ENCODE data around the gene ANTXR1.

Gene ANTXR1

DNA sequence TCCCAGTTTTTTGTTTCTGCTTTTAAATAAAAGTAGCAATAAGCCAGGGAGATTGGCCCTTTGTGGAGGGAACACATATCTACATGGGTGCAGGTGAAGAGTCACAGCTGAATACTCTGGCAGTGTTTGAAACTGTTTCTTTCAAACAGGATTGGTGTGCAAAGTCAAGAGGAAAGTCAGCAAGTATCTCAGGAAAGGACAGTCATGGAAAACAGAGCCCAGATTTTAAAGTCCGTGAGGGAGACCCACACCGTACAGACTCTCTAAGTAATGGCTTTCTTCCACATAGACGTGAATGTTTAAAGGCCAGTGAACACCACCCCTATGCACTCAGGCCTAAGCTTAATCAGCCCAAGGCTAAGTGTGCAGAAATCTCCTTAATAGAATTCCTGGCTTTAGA is 278.7 kb downstream of the ANTXR1 start:
- no peak for TF ChIP-seq CTCF (conservative IDR thresholded peaks at IDR 0.05; ENCODE audit: low read depth, low read length)
- DNase-seq (ENCODE audit: low read depth), result no peak
- H3K4me3 ChIP-seq (ENCODE audit: low read length), result no peak overlapping the region

DNA sequence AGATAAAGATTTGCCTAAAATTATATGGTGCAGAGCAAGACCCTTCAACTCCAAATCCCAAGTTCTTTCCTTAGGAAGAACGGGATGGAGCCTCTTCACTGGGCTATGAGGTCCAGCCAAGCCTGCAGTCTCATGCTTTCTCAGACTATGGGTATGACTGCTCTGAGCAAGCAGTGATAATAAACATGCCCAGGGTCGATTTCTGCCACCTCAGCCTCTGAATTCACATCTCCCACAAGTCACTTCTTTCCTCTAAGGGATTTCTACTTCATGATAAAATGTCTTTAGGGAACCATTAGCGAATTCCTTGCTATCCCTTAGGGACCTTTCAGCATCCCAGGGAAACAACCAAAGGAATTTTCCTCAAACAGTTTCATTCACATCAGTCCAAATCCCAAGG is 279.3 kb downstream of the ANTXR1 start:
- no peak for DNase-seq (ENCODE audit: low read depth)
- no peak for TF ChIP-seq CTCF (conservative IDR thresholded peaks at IDR 0.05; ENCODE audit: low read depth, low read length)
- no peak overlapping the region for H3K4me3 ChIP-seq (ENCODE audit: low read length)

GRCh38 chr2:69296421-69296820 is 283.4 kb downstream of the ANTXR1 start:
- TF ChIP-seq CTCF (conservative IDR thresholded peaks at IDR 0.05; ENCODE audit: low read depth, low read length), result no peak
- no peak for DNase-seq (ENCODE audit: low read depth)
- no peak overlapping the region for H3K4me3 ChIP-seq (ENCODE audit: low read length)

- DNase-seq (ENCODE audit: low read depth), result no peak
- TF ChIP-seq CTCF (conservative IDR thresholded peaks at IDR 0.05; ENCODE audit: low read depth, low read length), result no peak
- H3K4me3 ChIP-seq (ENCODE audit: low read length), result no peak overlapping the region
Observed at GRCh38 chr2:69297216-69297615, 284.2 kb downstream of the ANTXR1 start.

DNA sequence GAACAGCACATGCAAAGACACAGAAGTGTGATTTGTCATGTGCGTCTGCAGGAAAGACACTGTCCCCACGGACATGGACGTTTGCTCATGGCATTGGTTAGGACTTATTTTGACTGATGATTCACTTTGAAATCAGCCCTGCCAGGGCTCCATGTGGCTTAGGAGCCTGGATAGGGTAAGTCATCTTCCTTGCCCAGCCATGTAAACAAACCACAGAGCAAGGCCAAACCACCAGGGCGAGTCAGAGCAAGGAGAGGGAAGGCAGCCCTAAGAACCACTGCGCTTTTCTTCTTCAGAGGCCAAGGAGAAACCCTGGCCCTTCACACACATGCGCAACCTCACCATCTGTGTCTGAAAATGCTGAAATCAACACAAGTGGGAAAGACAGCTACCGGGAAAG is 285.3 kb downstream of the ANTXR1 start:
- no peak for TF ChIP-seq CTCF (conservative IDR thresholded peaks at IDR 0.05; ENCODE audit: low read depth, low read length)
- H3K4me3 ChIP-seq (ENCODE audit: low read length), result no peak overlapping the region
- no peak for DNase-seq (ENCODE audit: low read depth)

DNA sequence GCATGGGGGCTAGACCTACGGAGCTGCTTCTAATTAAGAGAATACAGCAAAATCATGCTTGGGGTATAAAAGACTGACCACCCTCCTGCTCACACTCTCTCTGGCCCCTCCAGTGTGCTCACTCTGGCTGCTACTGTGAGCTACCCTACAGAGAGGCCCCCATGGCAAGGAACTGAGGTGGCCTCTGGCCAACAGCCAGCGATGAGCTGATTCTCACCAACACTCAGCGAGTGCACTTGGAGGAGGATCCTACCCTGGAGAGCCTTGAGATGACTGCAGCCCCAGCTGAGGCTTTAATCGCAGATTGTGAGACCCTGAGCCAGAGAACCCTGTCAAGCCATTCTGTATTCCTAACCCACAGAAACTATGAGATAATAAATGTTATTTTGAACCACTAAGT is 285.9 kb downstream of the ANTXR1 start:
- H3K4me3 ChIP-seq (ENCODE audit: low read length), result no peak overlapping the region
- no peak for DNase-seq (ENCODE audit: low read depth)
- TF ChIP-seq CTCF (conservative IDR thresholded peaks at IDR 0.05; ENCODE audit: low read depth, low read length), result no peak

All from retinal pigment epithelial cell (primary cell).